GM19035 (cell line): ENCODE results near the gene TSC22D3.
"Not testable (repeated sequence)": the region's sequence is repeated elsewhere in the genome, so short reads cannot be mapped to it uniquely, and the experiment has no call there.

ENCODE experiments used
- ATAC-seq: cut with Tn5 transposase; IDR thresholded peaks from one replicate; pipeline ENCODE4 v1.9.1; 2021; ENCODE audit not compliant: unreplicated experiment

Gene TSC22D3

GRCh38 chrX:107775734-107776511 is at the start of gene TSC22D3:
TSS of gene TSC22D3 (minus strand) at chrX:107775787. CDS start at chrX:107775419, 368 bp downstream.
- peak; percentile 75 for ATAC-seq

DNA sequence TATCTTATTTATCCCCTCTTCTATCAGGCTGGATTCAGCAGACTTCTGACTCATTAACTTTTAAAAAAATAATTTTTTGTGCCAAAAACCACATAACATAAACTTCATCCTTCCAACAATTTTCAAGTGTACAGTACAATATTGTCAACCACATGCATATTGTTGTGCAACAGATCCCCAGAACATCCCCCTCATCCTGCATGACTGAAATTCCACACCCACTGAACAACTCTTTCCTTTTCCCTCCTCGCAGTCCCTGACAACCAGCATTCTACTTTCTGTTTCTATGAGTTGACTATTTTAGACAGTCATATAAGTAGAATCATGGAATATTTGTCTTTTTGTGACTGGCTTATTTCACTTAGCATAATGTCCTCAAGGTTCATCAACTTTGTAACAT is 47.9 kb upstream of the TSC22D3 start:
- no peak for ATAC-seq

- ATAC-seq: no peak
Measured at GRCh38 chrX:107823042-107823441, 47.5 kb upstream of the TSC22D3 start.

DNA sequence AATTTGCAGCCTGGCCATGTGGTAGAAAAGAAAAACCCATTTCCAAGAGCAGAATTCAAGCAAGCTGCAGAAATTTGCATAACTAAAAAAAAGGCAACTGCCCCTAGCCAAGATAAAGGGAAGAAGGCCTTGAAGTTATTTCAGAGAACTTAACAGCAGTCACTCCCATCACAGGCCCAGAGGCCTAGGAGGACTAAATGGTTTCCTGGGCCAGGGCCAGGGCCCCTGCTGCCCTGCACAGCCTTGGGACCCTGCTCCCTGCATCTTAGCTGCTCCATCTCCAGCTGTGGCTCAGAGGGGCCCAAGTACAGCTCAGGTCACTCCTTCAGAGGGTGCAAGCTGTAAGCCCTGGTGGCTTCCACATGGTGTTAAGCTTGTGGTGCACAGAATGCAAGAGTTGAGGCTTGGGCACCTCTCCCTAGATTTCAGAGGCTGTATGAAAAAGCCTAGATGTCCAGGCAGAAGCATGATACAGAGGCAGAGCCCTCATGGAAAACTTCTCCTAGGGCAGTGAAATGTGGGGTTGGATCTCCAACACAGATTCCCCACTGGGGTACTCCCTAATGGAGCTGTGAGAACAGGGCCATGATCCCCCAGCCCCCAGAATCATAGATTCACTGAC is 43.4 kb upstream of the TSC22D3 start:
- no peak for ATAC-seq

- not testable (repeated sequence) for ATAC-seq
Measured at GRCh38 chrX:107810053-107810452, 34.5 kb upstream of the TSC22D3 start.

DNA sequence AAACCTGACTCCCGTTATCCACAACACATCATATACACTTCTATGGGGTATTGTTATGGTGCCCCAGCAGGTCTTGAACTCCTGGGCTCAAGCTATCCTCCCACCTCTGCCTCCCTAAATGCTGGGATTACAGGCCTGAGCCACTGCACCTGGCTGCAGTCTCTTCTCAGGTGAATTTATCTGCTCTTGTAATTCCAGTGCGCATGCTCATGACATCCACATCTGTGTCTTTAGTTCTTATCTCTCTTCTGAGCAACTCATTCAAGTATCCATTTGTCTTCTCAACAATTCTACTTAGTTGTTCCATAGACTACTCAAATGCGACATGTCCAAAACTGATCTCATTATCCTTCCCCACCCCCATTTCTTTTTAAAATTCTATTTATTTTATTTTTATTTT is 29.6 kb upstream of the TSC22D3 start:
- no peak for ATAC-seq

DNA sequence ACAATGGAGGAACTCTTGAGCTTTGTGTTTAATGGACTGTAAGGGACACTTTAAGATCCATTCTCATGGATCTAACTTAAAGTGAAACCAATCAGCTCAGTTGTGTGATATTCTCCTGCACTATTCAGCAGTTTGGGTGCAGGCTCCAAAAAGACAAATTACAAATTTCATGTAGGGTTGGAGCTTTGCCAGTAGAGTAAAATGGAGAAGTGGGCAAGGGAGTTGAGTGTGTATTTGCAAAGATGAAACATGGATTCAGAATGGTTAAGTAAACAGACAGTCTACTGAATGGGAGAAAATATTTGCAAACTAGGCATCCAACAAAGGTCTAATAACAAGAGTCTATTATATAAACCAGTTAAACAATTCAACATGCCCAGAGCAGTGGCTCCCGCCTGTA is 28.8 kb upstream of the TSC22D3 start:
- no peak for ATAC-seq

GRCh38 chrX:107787827-107788226 is 12.2 kb upstream of the TSC22D3 start:
- no peak for ATAC-seq

DNA sequence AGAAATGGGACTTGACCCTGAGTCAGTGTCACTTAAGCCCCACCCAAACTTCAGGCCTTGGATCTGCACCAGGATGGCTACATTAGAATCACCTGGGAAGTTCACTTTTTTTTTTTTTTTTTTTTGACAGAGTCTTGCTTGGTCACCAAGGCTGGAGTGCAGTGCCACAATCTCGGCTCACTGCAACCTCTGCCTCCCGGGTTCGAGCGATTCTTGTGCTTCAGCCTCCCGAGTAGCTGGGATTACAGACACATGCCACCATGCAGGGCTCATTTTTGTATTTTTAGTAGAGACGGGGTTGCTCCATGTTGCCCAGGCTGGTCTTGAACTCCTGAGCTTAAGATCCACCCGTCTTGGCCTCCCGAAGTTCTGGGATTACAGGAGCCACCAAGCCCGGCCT is 4.9 kb upstream of the TSC22D3 start:
- no peak for ATAC-seq

DNA sequence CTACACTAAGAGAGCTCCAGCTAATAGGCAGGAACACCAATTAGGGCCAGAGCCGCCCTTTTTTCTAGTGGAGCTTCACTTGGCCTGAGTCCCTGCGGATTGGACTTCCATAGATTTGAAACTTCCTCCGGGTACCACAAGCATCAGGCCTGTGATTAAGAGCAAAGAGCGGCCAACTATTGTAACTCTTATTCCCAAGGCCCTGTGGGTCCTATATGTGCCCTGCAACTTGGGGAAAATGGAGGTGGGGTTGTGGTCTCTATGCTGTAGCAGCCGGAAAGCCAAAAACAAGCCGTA is 1.9 kb upstream of the TSC22D3 start, which contains the start of gene NCBP2L:
TSS of gene NCBP2L (plus strand) at position 198 of the 297 bp plus-strand sequence. CDS start 16,488 bp downstream, outside the sequence.
- ATAC-seq: no peak

DNA sequence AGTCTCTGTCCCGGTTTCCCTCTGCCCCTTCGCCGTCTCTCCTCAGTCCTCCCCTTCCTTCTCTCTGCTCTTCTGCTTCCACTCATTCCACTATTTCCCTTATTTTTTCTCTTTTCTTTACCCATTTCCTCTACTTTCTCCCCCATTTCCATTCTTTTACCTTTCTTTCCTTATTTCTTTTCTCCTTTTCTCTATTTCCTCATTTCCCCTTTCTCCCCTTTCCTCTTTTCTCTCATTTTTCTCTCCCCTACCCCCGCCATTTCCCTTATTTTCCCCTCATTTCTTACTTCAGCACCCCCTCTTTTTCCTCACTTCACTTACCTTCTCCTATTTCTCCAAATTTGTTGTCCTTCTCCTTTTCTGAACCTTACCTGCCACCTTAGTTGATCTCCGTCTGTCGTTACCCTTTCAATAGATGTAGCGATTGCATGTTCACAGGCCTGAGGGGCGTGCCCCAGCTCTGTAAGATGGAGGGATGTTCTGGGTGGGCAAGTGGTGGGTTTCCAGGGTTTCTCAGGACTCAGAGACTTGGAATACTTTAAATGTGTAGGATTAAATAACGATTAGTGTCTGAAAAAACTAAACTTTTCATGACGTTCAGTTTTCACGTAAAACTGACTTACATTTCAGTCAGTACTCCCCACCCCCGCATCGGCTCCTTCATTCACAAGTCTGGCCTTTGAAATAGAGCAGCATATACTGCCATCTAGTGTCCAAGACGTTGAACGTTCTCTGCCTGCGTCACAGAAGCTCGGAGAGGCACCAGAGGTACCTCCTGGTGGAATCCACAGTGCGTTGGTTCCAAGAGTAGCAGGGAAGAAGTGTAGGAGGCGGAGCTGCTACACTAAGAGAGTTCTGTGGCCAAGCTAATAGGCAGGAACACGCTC is 1.3 kb upstream of the TSC22D3 start:
- ATAC-seq: peak; percentile 82

- no peak for ATAC-seq
Measured at GRCh38 chrX:107775000-107775733, 420 bp downstream of the TSC22D3 start.

- ATAC-seq: no peak
Measured at GRCh38 chrX:107773906-107774435, 1.6 kb downstream of the TSC22D3 start.

- no peak for ATAC-seq
Measured at GRCh38 chrX:107773206-107773605, 2.4 kb downstream of the TSC22D3 start.

DNA sequence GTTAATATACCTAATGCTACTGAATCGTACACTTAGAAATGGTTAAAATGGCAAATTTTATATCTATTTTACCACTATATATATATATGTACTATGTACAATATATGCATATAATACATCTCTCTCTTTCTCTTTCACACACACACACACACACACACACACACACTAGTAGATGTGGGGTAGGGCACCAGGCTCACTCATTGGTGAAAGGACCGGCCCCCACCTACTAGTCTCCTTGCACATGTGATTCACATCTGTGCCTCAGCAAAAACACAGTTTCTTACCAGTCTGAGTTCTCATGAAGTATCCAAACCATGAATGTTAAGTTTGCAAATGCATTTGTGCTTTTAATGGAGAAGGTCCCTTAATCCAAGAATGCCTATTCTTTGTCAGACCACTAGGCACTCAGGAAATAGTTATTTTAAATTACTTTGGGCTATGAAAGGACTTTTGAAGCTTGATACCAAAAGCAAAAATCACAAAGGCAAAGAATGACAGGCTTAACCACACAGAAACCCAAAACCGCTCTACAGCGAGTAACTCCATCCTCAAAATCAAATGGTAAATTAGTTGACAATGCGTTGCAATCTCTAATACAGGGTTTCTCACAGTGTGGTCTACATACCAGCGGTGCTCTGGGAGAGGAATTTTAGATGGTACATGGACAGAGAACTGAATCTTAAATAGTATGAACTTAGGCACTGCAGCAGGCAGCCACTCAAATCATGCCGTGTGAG is 5.8 kb downstream of the TSC22D3 start:
- ATAC-seq: no peak

DNA sequence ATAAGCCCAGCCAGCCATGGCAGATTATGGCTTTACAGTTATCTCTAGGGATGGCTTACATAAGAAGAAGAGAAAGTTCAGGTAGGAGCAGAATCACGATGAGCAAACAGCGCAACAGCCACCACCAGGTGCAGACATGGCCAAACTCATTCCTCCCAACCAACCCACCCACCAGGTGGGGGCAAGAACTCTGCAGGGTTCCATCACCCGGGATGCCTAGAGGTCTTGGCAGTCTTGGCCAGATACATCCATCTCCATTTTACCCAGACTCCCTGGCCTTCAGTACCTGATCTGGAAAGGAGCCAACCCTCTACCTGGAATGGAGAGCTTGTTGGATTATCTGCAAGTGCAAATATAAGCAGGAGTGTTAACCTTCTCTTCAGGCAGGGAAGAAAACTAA is 7.5 kb downstream of the TSC22D3 start:
- no peak for ATAC-seq

GRCh38 chrX:107766470-107767150 is 9.0 kb downstream of the TSC22D3 start:
- no peak for ATAC-seq

GRCh38 chrX:107764845-107765608 is 10.6 kb downstream of the TSC22D3 start:
- ATAC-seq: no peak

- no peak for ATAC-seq
Measured at GRCh38 chrX:107763647-107764046, 11.9 kb downstream of the TSC22D3 start.
